Stomach (tissue), 9 donors: Measurements from ENCODE around the gene SEPTIN6. TPM values are rescaled to one million over a fixed set of nuclear protein-coding genes. Genes with fewer than 3 reads are reported as not detected.

Source experiments
- DNase-seq, 2 donors: peaks; one replicate each; pipeline versions ENCODE4 v3.0.0 to v3.0.0-alpha.2; 2013 to 2019
- H3K27ac ChIP-seq, 5 donors: fragments of 200-600 bp in 4 of 5; sonication (generic) in 4 of 5; one replicate each; pipeline ENCODE4 v1.5.1; 2013 to 2019; ENCODE audit warnings: mild to moderate bottlenecking in 1 of 5, moderate library complexity in 1 of 5
- H3K27me3 ChIP-seq, 3 donors: fragments of 200-600 bp; sonication (generic); one replicate each; pipeline ENCODE4 v1.5.1; 2017 to 2019; ENCODE audit warnings: mixed run types in 1 of 3
- H3K36me3 ChIP-seq, 4 donors: fragments of 200-600 bp; sonication (generic); 1 replicate in 3 of 4; 2 replicates in 1 of 4; pipeline ENCODE4 v1.5.1; 2016 to 2019
- H3K4me1 ChIP-seq, 4 donors: fragments of 200-600 bp; sonication (generic); one replicate each; pipeline ENCODE4 v1.5.1; 2016 to 2019
- H3K4me3 ChIP-seq, 4 donors: fragments of 200-600 bp; sonication (generic) in 3 of 4; one replicate each; pipeline ENCODE4 v1.5.1; 2016 to 2019; ENCODE audit warnings: mild to moderate bottlenecking in 1 of 4
- H3K9me3 ChIP-seq, 4 donors: fragments of 200-600 bp; sonication (generic); one replicate each; pipeline ENCODE4 v1.5.1; 2016 to 2019
- EP300 ChIP-seq: sonication (generic); formaldehyde crosslinking; IDR thresholded peaks from one replicate; pipeline ENCODE4 v1.6.1; 2017; ENCODE audit warnings: antibody characterized with exemption
- POLR2A ChIP-seq, 4 donors: fragments of 450-650 bp; IDR thresholded peaks; one replicate each; pipeline ENCODE4 v1.6.1; 2016; ENCODE audit warnings: antibody characterized with exemption in 4 of 4, control low read depth in 2 of 4, mild to moderate bottlenecking in 1 of 4, moderate library complexity in 1 of 4
- POLR2AphosphoS5 ChIP-seq, 3 donors: sonication (generic); formaldehyde crosslinking; IDR thresholded peaks; one replicate each; pipeline ENCODE4 v1.6.1; 2016; ENCODE audit warnings: antibody characterized with exemption in 3 of 3
- WGBS, 5 donors: extraction: QIAGEN DNeasy Blood & Tissue Kit in 3 of 5; methylation state at CpG; one replicate each; pipeline versions ENCODE4 v1.1.5 to v1.1.7; 2013 to 2018; 5-methylcytosine and 5-hydroxymethylcytosine counted together
- intact Hi-C: fragments of 100-400 bp; cut with DNase I; formaldehyde crosslinking; loops from one replicate; pipeline ENCODE4 v1.15.1; 2023; ENCODE audit warnings: low total_unique reads
- polyA plus RNA-seq, 3 donors: library from polyadenylated mRNA; stranded (reverse); fragments of 200-250 nt; gene quantifications; one replicate each; pipeline ENCODE4 v1.2.3, GENCODE V29; 2013
- total RNA-seq, 5 donors: library from RNA; depleted of rRNA; stranded (reverse); fragments of >200 nt; gene quantifications; one replicate each; pipeline versions ENCODE4 v1.1.0 to v1.2.3, GENCODE V29; 2014 to 2016
- TF ChIP-seq, protein P1 (sequence below), 7 experiments: fragments of 450-650 bp in 4 of 7; fragments of 200-600 bp in 3 of 7; sonication (generic) in 3 of 7; IDR thresholded peaks; one replicate each; pipeline ENCODE4 v1.5.1; 2016 to 2019; ENCODE audit warnings: antibody characterized with exemption in 7 of 7, control low read depth in 2 of 7, mild to moderate bottlenecking in 1 of 7
- donor health status: healthy with polysubstance abuse.
- donor health status: Bipolar disorder and iron deficiency.
- donor health status: healthy.

Gene SEPTIN6
- total and polyA plus RNA-seq, 8 donors: 7.6 to 35.3 (median 14.6) TPM

DNA sequence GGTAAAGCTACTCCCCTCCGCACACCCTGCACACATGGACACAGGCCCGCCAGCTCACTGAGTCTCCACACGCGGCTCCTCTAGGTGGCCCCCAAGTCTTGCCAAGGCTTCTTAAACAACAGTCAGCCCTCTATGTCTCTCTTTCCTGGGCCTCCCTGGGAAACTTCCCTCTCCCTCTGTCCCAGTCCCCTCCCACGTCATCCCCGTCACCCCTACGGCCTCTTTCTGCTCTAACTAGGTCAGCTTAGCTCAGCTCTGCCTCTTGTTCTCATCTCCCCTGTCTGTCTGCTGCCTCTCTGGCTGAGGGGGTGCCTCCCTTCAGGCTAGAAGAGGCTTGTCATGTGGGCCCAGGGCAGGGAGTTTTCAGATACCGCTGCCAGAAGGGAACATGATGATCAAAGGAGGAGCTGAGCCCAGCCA is 38.8 kb downstream of the SEPTIN6 start:
- H3K27me3 ChIP-seq: no peaks in the 10 kb centered on the region
- TF ChIP-seq EP300 (no peak), POLR2AphosphoS5 (IDR thresholded peaks at IDR 0.05) (no peak), POLR2A (IDR thresholded peaks at IDR 0.05) (no peak)
- TF ChIP-seq, protein P1, sequence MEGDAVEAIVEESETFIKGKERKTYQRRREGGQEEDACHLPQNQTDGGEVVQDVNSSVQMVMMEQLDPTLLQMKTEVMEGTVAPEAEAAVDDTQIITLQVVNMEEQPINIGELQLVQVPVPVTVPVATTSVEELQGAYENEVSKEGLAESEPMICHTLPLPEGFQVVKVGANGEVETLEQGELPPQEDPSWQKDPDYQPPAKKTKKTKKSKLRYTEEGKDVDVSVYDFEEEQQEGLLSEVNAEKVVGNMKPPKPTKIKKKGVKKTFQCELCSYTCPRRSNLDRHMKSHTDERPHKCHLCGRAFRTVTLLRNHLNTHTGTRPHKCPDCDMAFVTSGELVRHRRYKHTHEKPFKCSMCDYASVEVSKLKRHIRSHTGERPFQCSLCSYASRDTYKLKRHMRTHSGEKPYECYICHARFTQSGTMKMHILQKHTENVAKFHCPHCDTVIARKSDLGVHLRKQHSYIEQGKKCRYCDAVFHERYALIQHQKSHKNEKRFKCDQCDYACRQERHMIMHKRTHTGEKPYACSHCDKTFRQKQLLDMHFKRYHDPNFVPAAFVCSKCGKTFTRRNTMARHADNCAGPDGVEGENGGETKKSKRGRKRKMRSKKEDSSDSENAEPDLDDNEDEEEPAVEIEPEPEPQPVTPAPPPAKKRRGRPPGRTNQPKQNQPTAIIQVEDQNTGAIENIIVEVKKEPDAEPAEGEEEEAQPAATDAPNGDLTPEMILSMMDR (IDR thresholded peaks at IDR 0.05): no peak
- WGBS, 5 donors: 60 to 76% (median 72%) methylated on average over 8 of the region's 8 CpGs
- peaks cover 0 to 14% (median 7%) of the 10 kb centered on the region in 4 donors for H3K36me3 ChIP-seq
- H3K9me3 ChIP-seq: no peaks in the 10 kb centered on the region
- H3K27ac ChIP-seq: peak overlapping the region in 1 of 5 donors; percentile 35
- intact Hi-C loops: no loop called here
- no peaks in the 10 kb centered on the region for H3K4me1 ChIP-seq
- peak in 1 of 2 donors; percentile 82 for DNase-seq
- H3K4me3 ChIP-seq: no peak overlapping the region

GRCh38 chrX:119648421-119648775 is 44.6 kb downstream of the SEPTIN6 start:
- intact Hi-C loops: no loop called here
- peaks cover 0 to 14% (median 7%) of the 10 kb centered on the region in 4 donors for H3K36me3 ChIP-seq
- no peak overlapping the region for H3K4me3 ChIP-seq
- no peaks in the 10 kb centered on the region for H3K9me3 ChIP-seq
- H3K4me1 ChIP-seq: no peaks in the 10 kb centered on the region
- no peak for DNase-seq
- H3K27me3 ChIP-seq: no peaks in the 10 kb centered on the region
- 56 to 73% (median 64%) methylated on average over 6 of the region's 6 CpGs for WGBS, 5 donors
- no peak for TF ChIP-seq POLR2AphosphoS5 (IDR thresholded peaks at IDR 0.05)
- TF ChIP-seq EP300: no peak
- TF ChIP-seq POLR2A (IDR thresholded peaks at IDR 0.05): no peak
- TF ChIP-seq, protein P1 (IDR thresholded peaks at IDR 0.05): no peak
- H3K27ac ChIP-seq: peak overlapping the region in 1 of 5 donors; percentile 40

DNA sequence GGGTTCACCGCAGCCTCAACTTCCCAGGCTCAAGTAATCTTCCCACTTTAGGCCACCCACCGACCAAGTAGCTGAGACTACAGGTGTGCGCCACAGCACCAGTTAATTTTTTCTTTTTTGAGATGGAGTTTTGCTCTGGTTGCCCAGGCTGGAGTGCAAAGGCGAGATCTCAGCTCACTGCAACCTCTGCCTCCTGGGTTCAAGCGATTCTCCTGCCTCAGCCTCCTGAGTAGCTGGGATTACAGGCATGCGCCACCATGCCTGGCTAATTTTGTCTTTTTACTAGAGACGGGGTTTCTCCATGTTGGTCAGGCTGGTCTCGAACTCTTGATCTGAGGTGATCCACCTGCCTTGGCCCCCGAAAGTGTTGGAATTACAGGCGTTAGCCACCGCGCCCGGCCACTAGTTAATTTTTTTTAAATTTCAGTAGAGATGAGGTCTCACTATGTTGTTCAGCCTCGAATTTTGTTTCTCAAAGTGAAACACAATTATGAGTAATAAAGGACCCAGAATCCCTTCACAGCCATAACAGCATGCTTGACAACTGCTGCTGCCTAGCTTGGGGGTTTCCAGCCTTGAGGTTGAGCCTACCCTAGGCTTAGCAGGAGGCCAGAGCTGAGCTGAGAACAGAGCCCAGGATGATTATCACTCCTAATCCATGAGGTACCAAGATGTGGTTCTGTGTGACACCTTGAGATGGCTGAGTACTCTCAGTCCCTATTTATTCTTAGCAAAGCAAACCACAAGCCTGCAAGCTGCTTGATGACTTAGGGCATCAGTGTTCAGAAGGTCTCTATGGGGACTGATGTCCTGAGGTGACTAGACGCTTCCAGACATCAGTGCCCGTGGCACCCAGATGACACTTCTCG is 45.2 kb downstream of the SEPTIN6 start:
- WGBS, 5 donors: 81 to 91% (median 83%) methylated on average over 17 of the region's 17 CpGs
- Histone ChIP-seq H3K4me3 (no peak overlapping the region), H3K36me3 (peaks cover 0 to 14% (median 7%) of the 10 kb centered on the region in 4 donors), H3K4me1 (no peaks in the 10 kb centered on the region), H3K27me3 (no peaks in the 10 kb centered on the region), H3K9me3 (no peaks in the 10 kb centered on the region), H3K27ac (peak overlapping the region in 1 of 5 donors; percentile 40)
- no peak for DNase-seq
- intact Hi-C loops: no loop called here
- no peak for TF ChIP-seq EP300
- TF ChIP-seq, protein P1 (IDR thresholded peaks at IDR 0.05): no peak
- no peak for TF ChIP-seq POLR2A (IDR thresholded peaks at IDR 0.05)
- TF ChIP-seq POLR2AphosphoS5 (IDR thresholded peaks at IDR 0.05): no peak

GRCh38 chrX:119647089-119647488 is 45.9 kb downstream of the SEPTIN6 start:
- Histone ChIP-seq H3K9me3 (no peaks in the 10 kb centered on the region), H3K27me3 (no peaks in the 10 kb centered on the region), H3K4me1 (no peaks in the 10 kb centered on the region), H3K4me3 (no peak overlapping the region), H3K27ac (no peak overlapping the region), H3K36me3 (peaks cover 0 to 8% (median 4%) of the 10 kb centered on the region in 4 donors)
- TF ChIP-seq EP300 (no peak), POLR2AphosphoS5 (IDR thresholded peaks at IDR 0.05) (no peak)
- TF ChIP-seq, protein P1 (IDR thresholded peaks at IDR 0.05): no peak
- intact Hi-C loops: no loop called here
- 59 to 80% (median 66%) methylated on average over 2 of the region's 2 CpGs; no CpG with 5 or more reads in 1 of the 5 donors for WGBS, 5 donors
- no peak for DNase-seq
